ENCODE results near the gene AP4S1.

AP4S1 gene

DNA sequence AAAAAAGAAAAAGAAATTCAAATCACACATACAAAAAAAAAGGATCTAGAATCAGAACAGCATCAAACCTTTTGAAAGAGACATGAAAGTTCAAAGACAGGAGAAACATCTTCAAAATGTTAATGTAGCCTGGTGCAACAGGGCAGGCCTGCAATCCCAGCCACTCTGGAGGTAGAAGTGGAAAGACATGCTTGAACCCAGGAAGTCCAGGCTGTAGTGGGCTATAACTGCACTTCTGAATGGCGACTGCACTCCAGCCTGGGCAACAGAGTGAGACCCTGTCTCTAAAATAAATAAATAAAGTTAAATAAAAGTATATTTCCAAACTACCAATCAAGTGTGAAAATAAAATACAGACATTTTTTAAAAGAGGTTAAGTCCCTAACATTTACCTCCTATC is 18.7 kb upstream of the AP4S1 start:
- DNase-seq (ENCODE audit: low read depth, low spot score): no peak

DNA sequence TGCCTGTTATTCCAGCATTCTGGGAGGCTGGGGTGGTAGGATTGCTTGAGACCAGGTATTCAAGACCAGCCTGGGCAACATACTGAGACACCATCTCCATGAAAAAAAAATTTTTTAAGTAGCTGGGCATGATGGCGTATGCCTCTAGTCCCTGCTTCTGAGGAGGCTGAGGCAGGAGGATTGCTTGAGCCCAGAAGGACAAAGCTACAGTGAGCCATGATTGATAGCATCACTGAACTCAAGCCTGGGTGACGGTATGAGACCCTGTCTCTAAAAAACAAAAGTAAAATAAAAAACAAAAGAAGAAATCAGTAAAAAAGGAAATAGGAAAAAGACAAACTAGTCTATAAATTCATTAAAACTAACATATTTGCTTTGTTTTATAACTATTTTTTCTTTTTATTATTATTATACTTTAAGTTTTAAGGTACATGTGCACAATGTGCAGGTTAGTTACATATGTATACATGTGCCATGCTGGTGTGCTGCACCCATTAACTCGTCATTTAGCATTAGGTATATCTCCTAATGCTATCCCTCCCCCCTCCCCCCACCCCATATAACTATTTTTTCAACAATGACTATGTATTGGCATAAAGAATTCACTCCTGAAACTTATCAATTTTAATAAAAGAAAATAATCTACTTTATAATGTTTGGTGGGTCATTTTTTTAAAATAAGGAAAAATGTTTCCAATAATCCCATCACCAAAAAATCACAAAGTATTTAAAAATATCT is 15.4 kb upstream of the AP4S1 start:
- no peak for DNase-seq (ENCODE audit: low read depth, low spot score)

- no peak for DNase-seq (ENCODE audit: low read depth, low spot score)
These were observed 14.5 kb upstream of the AP4S1 start for GRCh38 chr14:31010935-31011334.

DNA sequence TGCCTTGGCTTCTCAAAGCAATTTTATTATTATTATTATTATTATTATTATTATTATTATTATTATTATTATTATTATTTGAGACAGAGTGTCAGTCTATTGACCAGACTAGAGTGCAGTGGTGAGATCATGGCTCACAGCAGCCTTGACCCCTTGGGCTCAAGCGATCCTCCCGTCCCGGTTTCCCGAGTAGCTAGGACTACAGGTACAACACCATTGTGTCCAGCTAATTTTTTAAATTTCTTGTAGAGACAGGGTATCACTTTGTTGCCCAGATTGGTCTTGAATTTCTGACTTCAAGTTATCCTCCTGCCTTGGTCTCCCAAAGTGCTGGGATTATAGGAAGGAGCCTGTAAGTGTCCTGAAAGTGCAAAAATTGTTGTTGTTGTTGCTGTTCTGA is 11.6 kb upstream of the AP4S1 start:
- no peak for DNase-seq (ENCODE audit: low read depth, low spot score)

GRCh38 chr14:31018057-31018645 is 7.3 kb upstream of the AP4S1 start:
- no peak for DNase-seq (ENCODE audit: low read depth, low spot score)

DNA sequence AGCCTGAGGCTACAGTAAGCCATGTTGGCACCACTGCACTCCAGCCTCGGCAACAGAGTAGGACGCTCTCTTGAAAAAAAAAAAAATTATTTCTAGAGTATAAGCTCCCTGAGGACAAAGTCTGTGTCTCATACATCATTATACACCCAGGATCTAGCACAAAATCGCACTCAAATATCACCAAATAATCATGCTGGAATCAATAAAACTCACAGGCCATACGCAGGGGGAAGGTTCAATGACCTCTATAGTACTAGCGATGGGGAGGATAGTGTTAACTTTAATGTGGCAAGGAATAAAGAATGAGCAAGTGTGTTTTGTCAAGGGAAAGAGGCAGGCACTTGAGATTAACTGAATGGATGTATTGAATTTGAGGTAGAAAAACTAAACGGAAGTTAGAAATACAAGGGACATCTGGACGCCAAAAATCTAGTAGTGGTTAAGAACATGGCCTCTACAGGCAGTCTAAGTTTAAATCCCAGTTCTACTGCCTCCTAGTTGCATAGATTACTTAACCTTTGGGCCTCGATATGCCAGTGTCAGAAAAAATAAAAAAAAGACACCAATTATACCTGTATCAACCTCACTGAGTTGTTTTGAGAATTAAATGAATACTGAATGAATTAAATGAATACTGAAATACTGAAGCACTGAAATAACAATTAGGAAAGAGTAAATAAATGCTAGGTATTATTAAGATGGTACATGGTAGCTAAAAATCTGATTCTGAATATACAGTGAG is 4.4 kb upstream of the AP4S1 start:
- DNase-seq (ENCODE audit: low read depth, low spot score): no peak

DNA sequence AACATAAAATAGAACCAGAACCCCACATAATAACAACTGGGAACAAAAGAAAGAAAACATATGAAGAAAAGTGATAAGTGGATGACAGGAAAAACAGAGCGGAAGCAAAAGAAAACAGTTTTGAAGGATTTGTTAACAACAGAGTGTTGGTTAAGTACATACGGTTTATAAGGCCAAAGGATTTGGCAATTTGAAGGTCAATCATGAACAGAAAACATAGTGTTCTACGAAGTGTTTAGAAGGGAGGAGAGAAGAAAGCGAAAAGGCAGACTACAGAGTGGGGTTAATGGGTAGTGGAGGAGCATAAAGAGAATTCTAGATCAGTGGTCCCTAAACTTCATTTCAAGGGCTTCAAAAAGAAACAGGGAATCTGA is 3.9 kb upstream of the AP4S1 start:
- DNase-seq (ENCODE audit: low read depth, low spot score): no peak

- no peak for DNase-seq (ENCODE audit: low read depth, low spot score)
These were observed 3.1 kb upstream of the AP4S1 start for GRCh38 chr14:31022386-31022785.

- no peak for DNase-seq (ENCODE audit: low read depth, low spot score)
These were observed 1.4 kb upstream of the AP4S1 start for GRCh38 chr14:31024010-31024480.

GRCh38 chr14:31024577-31025366 is 677 bp upstream of the AP4S1 start:
- no peak for DNase-seq (ENCODE audit: low read depth, low spot score)

- DNase-seq (ENCODE audit: low read depth, low spot score): no peak
These were observed 614 bp downstream of the AP4S1 start, which contains the start of gene STRN3 for GRCh38 chr14:31026077-31026449. STRN3 (minus strand) TSS chr14:31026379; CDS start chr14:31026185, 194 bp downstream.

DNA sequence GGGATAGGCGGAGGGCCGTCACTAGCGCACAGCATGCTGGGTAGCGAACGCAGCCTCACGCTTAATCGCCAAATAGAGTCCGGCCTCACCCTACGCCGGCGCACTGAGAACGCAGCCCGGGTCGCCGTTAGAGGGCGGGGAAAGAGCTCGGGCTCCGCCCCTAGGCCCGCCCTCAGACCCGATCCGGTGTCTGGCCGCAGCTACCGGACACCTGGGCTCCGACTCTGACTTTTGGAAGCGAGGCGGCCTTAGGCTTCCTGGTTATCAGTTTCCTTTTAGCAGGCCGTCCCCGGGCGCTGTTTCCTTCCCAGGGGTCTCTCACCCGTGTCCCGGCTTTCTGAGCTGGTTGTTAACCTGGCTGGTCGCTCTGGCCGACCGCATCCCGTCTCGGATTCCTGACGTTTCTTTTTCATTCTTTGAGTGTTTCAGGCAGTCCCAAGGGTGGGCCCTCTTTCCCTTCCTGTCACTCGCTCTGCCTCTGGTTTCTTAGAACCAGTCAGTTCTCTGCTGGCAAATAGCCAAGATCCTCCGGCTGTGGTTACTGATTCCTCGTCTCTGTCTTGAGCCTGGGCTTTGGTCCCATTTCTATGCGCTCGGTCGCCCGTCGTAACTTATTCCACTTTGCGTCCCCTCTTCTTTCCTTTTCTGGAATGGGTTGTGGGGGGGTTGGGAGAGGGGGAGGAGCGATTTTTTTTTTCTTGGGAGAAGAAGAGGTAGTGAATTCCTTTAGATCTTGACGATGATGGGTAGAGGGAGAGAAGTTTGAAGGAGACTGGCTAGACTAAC is 1.2 kb downstream of the AP4S1 start:
- DNase-seq (ENCODE audit: low read depth, low spot score): peak; percentile 99

DNA sequence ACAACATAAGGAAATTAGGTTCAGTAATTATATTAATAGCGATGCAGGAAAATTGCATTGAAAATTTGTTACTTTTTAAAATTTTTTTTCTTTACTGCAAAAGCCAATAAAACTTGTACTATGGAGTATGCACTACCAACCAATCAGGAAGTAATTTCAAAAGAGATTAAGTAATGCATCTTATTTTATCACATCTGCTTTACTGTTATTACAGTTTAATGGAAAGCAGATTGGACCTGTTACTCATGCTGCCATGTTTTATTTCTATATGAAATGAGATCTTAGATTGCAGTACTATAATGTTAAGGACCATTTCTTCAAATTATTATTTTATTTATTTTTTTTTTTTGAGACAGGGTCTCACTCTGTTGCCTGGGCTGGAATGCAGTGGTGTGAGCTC is 2.4 kb downstream of the AP4S1 start:
- DNase-seq (ENCODE audit: low read depth, low spot score): no peak

DNA sequence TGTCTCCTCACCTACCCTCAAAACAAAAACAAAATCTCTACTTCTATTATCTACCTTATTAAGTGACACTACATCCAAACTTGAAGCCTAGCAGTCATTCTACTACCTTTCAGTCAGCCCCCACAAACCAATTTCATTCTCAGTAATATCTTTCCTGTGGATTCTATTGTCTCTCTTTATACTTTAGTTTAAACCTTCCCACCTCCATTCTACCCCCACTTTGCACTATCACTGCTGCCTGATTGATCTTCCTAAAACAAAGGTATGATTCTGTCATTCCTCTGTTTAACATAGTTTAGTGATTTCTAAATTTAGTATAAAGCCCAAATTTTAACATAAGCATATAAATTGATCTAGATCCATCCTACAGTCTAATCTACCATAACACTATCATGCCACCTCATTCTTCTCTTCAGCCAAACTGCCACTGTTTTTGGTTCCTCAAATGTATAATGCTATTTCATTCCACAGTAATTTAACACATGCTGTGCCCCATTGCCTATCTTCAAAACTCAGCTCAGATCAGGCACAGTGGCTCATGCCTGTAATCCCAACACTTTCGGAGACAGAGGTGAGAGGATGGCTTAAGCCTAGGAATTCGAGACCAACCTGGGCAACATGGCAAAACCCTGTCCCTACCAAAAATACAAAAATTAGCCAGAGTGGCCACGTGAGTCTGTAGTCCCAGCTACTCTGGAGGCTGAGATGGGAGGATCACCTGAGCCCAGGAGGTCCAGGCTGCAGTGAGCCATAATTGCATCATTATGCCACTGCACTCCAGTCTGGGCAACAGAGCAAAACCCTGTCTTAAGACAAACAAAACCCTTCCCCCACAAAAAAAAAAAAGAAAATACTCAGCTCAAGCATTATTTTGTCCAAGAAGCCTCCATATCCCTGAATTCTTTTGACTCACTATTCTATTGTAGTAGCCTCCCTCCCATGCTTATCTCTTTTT is 3.8 kb downstream of the AP4S1 start:
- DNase-seq (ENCODE audit: low read depth, low spot score): no peak

DNA sequence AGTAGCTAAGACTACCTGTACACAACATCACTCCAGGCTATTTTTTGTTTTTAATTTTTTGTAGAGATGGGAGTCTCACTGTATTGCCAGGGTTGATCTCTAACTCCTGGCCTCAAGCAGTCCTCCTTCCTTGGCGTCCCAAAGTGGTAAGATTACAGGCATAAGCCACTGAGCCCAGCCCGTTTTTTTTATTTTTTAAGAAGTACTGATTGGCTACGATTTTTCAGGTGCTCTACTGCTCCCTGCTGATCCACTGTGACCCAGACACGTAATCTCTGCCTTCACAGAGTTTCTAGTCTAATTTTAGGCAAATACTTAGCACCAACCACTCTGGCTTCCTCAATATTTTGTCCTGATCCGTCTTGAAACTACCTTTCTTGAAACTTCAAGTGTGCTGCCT is 5.0 kb downstream of the AP4S1 start:
- no peak for DNase-seq (ENCODE audit: low read depth, low spot score)

GRCh38 chr14:31036552-31036951 is 11.1 kb downstream of the AP4S1 start:
- DNase-seq (ENCODE audit: low read depth, low spot score): no peak

DNA sequence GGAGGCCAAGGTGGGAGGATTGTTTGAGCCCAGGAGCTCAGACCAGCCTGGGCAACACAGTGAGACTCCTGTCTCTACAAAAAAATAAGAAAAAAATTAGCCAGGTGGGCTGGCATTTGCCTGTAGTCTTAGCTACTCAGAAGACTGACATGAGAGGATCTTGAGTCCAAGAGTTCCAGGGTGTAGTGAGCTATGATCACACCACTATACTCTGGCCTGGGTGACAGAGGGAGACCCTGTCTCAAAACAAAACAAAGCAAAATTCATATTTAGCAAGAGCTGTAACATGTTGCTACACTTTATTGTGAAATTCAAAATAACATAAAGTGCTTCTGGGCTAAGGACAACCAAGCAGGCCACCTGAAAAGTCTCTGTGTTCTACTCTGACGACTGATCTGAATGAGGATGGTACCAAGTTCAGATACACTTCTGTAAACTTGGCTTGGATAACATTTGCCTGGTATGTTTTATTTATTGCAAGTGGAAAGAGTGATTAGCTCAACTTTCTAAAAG is 12.3 kb downstream of the AP4S1 start:
- no peak for DNase-seq (ENCODE audit: low read depth, low spot score)

DNA sequence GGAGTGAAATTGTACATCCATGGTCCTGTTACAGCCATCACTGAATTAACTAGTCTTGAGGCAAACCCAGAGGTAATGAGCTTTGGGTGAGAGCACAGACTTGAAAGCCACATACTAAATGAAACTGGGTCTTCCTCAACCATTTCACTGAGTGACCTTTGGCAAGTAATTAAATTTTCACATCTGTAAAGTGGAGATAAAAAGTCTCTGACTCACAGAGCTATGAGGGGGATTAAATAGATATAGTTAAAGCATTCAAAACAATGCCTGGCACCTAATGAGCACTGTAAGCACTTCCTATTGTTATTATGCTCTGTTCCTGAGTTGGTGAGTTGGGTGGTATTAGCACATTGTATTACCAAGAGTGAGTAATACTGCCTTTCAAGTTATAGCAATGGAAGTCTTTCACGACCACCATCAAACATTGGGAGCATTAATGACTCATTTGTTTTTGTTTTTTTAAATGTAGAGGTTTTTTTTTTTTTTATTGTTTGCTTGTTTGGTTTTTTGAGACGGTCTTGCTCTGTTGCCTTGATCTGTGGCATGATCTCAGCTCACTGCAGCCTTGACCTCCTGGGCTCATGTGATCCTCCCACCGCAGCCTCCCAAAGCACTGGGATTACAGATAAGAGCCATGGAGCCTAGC is 13.2 kb downstream of the AP4S1 start:
- DNase-seq (ENCODE audit: low read depth, low spot score): peak; percentile 16

DNA sequence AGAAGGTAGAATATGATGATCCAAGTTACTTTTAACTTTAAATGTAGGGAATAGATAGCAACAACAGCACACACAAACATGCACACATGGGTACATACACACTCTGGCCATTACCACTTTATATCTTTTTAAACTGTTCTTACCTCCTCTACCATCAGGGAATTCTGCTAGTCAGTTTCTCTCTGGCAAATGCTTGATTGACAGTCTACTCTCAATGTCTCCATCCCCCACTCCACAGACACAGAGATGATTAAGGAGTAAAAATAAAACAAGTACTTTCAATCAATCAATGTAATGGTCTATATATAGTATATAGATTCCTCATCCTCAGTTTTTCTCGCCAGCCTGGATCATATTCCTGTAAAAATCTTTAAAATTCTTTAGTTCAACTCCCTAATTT is 16.9 kb downstream of the AP4S1 start:
- DNase-seq (ENCODE audit: low read depth, low spot score): no peak
